K562 (cell line): Measurements from ENCODE around the gene ADORA2B. TPM values are rescaled to one million over a fixed set of nuclear protein-coding genes. Genes with fewer than 3 reads are reported as not detected.
A peak's percentile ranks its signal among the peaks of the same experiment; 100 is the strongest.

ENCODE experiments used
- ATAC-seq: fragments of 200-7000 bp; cut with Tn5 transposase; 3 replicates; pipeline ENCODE4 v1.9.1; 2020; ENCODE audit warnings: moderate library complexity
- BruUV-seq: library from RNA; stranded (reverse); fragments of 400-500 nt; replicated peaks from 2 replicates; lab custom pipeline; 2021; lab: Mats Ljungman, UMichigan
- CTCF ChIA-PET: fragments of 300-600 bp; formaldehyde crosslinking; extraction: SDS; loops from one replicate; lab custom pipeline; 2021; ENCODE audit warnings: low intra/inter-chr PET ratio; lab: Yijun Ruan, JAX
- POLR2A ChIA-PET: fragments of 300-600, 350-650 bp; sonication (Branson Sonifier 250); formaldehyde crosslinking; extraction: SDS; loops from one replicate; lab custom pipeline; 2021; ENCODE audit warnings: antibody characterized with exemption, inconsistent platforms; lab: Yijun Ruan, JAX
- DNase-seq, 4 experiments: peaks; one replicate each; pipeline versions ENCODE4 v3.0.0 to v3.0.0-alpha.2; 2011 to 2018; ENCODE audit warnings: low spot score in 3 of 4, mixed read lengths in 3 of 4; ENCODE audit errors: extremely low read depth in 1 of 4
- FAIRE-seq: peaks from 2 replicates; lab custom pipeline; 2011; peaks lifted over from hg19 to GRCh38; lab: Jason Lieb, UNC
- H2AFZ ChIP-seq: 2 replicates; pipeline ENCODE4 v1.6.0; 2011; ENCODE audit warnings: low read depth, low read length, control low read depth, inconsistent platforms
- H3K27ac ChIP-seq: fragments of 200-600 bp; 3 replicates; pipeline ENCODE4 v1.8.0; 2011; ENCODE audit warnings: low read depth, mild to moderate bottlenecking, control low read depth, inconsistent platforms, low read length, moderate library complexity, mixed read lengths; ENCODE audit errors: extremely low read depth
- H3K27me3 ChIP-seq, 2 experiments: fragments of 300-600 bp in 1 of 2; 2 replicates in 1 of 2; 3 replicates in 1 of 2; pipeline versions ENCODE4 v1.6.0 to v1.8.0; 2011; ENCODE audit warnings: inconsistent platforms in 2 of 2, low read length in 2 of 2, mild to moderate bottlenecking in 1 of 2, mixed read lengths in 1 of 2, moderate library complexity in 1 of 2; ENCODE audit not compliant: control insufficient read depth in 2 of 2, insufficient read depth in 2 of 2
- H3K36me3 ChIP-seq: fragments of 300-600 bp; 3 replicates; pipeline ENCODE4 v1.8.0; 2011; ENCODE audit warnings: mild to moderate bottlenecking, low read length, inconsistent platforms; ENCODE audit not compliant: control insufficient read depth, insufficient read depth
- H3K4me1 ChIP-seq, 2 experiments: fragments of 200-600 bp in 1 of 2; replicated peaks in 1 of 2; 2 replicates in 1 of 2; 3 replicates in 1 of 2; pipeline versions ENCODE4 v1.5.1 to v1.8.0; 2011; ENCODE audit warnings: inconsistent platforms in 2 of 2, low read length in 2 of 2, mild to moderate bottlenecking in 1 of 2, mixed read lengths in 1 of 2, moderate library complexity in 1 of 2; ENCODE audit not compliant: control insufficient read depth in 2 of 2, insufficient read depth in 2 of 2
- H3K4me2 ChIP-seq: 2 replicates; pipeline ENCODE4 v1.6.1; 2011; ENCODE audit warnings: low read length, control low read depth, inconsistent platforms, mixed read lengths; ENCODE audit not compliant: insufficient read depth
- H3K4me3 ChIP-seq: fragments of 200-600 bp; sonication (generic), shearing (Covaris generic); 2 replicates; pipeline ENCODE4 v1.5.1; 2016; ENCODE audit warnings: control low read depth, inconsistent platforms
- H3K79me2 ChIP-seq: fragments of 200-600 bp; 3 replicates; pipeline ENCODE4 v1.8.0; 2011; ENCODE audit warnings: low read length, inconsistent platforms; ENCODE audit not compliant: control insufficient read depth, insufficient read depth
- H3K9ac ChIP-seq, 2 experiments: 2 replicates each; pipeline versions ENCODE4 v1.6.0 to v1.6.1; 2011; ENCODE audit warnings: low read depth in 2 of 2, low read length in 2 of 2, control low read depth in 1 of 2, inconsistent platforms in 1 of 2, mild to moderate bottlenecking in 1 of 2, mixed read lengths in 1 of 2; ENCODE audit not compliant: insufficient read depth in 1 of 2
- H3K9me1 ChIP-seq: one replicate; pipeline ENCODE4 v1.6.0; 2011; ENCODE audit warnings: inconsistent platforms, mild to moderate bottlenecking, low read length, moderate library complexity; ENCODE audit not compliant: control insufficient read depth, insufficient read depth
- H3K9me3 ChIP-seq: replicated peaks from 2 replicates; pipeline ENCODE4 v1.5.1; 2011; ENCODE audit warnings: low read depth, low read length, inconsistent platforms; ENCODE audit not compliant: control insufficient read depth, insufficient read depth
- H4K20me1 ChIP-seq: replicated peaks from 2 replicates; pipeline ENCODE4 v1.6.1; 2011; ENCODE audit warnings: low read length, inconsistent platforms, mixed read lengths; ENCODE audit not compliant: control insufficient read depth, insufficient read depth
- C11orf30 ChIP-seq: fragments of 450-650 bp; IDR thresholded peaks from 2 replicates; pipeline ENCODE4 v1.6.1; 2016; ENCODE audit warnings: low read depth, mild to moderate bottlenecking
- CTBP1 ChIP-seq: fragments of 450-650 bp; IDR thresholded peaks from 2 replicates; pipeline ENCODE4 v1.6.1; 2016; ENCODE audit warnings: borderline replicate concordance
- DACH1 ChIP-seq: fragments of 450-650 bp; IDR thresholded peaks from 2 replicates; pipeline ENCODE4 v1.6.1; 2018; ENCODE audit not compliant: partially characterized antibody
- DPF2 ChIP-seq: fragments of 450-650 bp; IDR thresholded peaks from 2 replicates; pipeline ENCODE4 v1.6.1; 2016
- NFRKB ChIP-seq: fragments of 450-650 bp; IDR thresholded peaks from 2 replicates; pipeline ENCODE4 v1.6.1; 2016; ENCODE audit warnings: low read depth
- NFXL1 ChIP-seq: fragments of 450-650 bp; formaldehyde crosslinking; IDR thresholded peaks from 2 replicates; pipeline ENCODE4 v1.4.0; 2021; ENCODE audit warnings: mild to moderate bottlenecking
- SRSF7 ChIP-seq: fragments of 200-400 bp; formaldehyde crosslinking; optimal IDR thresholded peaks from 2 replicates; pipeline ENCODE3; 2017; ENCODE audit warnings: mild to moderate bottlenecking, low read depth, low read length
- STAG1 ChIP-seq: sonication (generic); formaldehyde crosslinking; IDR thresholded peaks from 2 replicates; pipeline ENCODE4 v1.5.0; 2020; ENCODE audit warnings: missing genetic modification reagents, borderline replicate concordance
- TEAD2 ChIP-seq: fragments of 450-650 bp; IDR thresholded peaks from 2 replicates; pipeline ENCODE4 v1.6.1; 2016; ENCODE audit warnings: missing genetic modification characterization, control low read depth, missing compliant biosample characterization
- ZNF212 ChIP-seq: fragments of 450-650 bp; formaldehyde crosslinking; IDR thresholded peaks from 2 replicates; pipeline ENCODE4 v1.4.0; 2020; ENCODE audit warnings: mild to moderate bottlenecking
- ZNF23 ChIP-seq: fragments of 250-450 bp; sonication (Bioruptor Pico); IDR thresholded peaks from 2 replicates; pipeline ENCODE4 v1.4.0; 2020; ENCODE audit warnings: mild to moderate bottlenecking
- ZNF316 ChIP-seq: fragments of 450-650 bp; IDR thresholded peaks from 2 replicates; pipeline ENCODE4 v1.6.1; 2016
- WGBS: fragments of 100-300 bp; shearing (Covaris generic); methylation state at CpG from one replicate; pipeline ENCODE4 v1.1.6; 2016; ENCODE audit warnings: low coverage, mixed read lengths; ENCODE audit not compliant: insufficient coverage; ENCODE audit errors: missing lambda C conversion rate; 5-methylcytosine and 5-hydroxymethylcytosine counted together
- in situ Hi-C: fragments of 300-500 bp; cut with MboI; formaldehyde crosslinking; loops from 4 replicates; pipeline ENCODE4 v1.15.0; 2018; ENCODE audit warnings: inconsistent platforms, mixed read lengths
- intact Hi-C: fragments of 100-400 bp; cut with micrococcal nuclease; formaldehyde crosslinking; loops from 2 replicates; pipeline ENCODE4 v1.14.2; 2022
- polyA plus RNA-seq, 8 experiments: library from polyadenylated mRNA; depleted of rRNA in 4 of 8; stranded (reverse) in 5 of 8; unstranded in 3 of 8; fragments of >200 nt; fragmentation: Nextera tagmentation in 2 of 8; fragmentation: Illumina TruSeq in 1 of 8; extraction: Ambion mirVana in 2 of 8; extraction: Trizol in 1 of 8; gene quantifications; 2 replicates each; pipeline versions ENCODE4 v1.2.1 to v1.2.3, GENCODE V29; 2011 to 2014; ENCODE audit warnings: inconsistent platforms in 1 of 8, missing spikeins in 1 of 8
- total RNA-seq, 7 experiments: library from RNA; depleted of rRNA in 6 of 7; stranded (reverse); fragments of >200 nt in 6 of 7; fragmentation: Illumina TruSeq in 2 of 7; extraction: Trizol in 2 of 7; gene quantifications; 2 replicates each; pipeline versions ENCODE4 v1.2.1 to v1.2.3, GENCODE V29; 2011 to 2021; ENCODE audit warnings: low replicate concordance in 1 of 7
- TF ChIP-seq, protein P1 (sequence below): fragments of 250-450 bp; sonication (Bioruptor Pico); IDR thresholded peaks from 2 replicates; pipeline ENCODE4 v1.5.0; 2021
- TF ChIP-seq, protein P2 (sequence below): fragments of 250-450 bp; sonication (Bioruptor Pico); IDR thresholded peaks from 2 replicates; pipeline ENCODE4 v1.5.0; 2020; ENCODE audit warnings: mild to moderate bottlenecking

ADORA2B gene
- total and polyA plus RNA-seq, 9 of the 15 experiments (the other 6 are each of a cell fraction or from before 2014, with no cell fraction given): 6.4 to 16.6 (median 10.5) TPM

DNA sequence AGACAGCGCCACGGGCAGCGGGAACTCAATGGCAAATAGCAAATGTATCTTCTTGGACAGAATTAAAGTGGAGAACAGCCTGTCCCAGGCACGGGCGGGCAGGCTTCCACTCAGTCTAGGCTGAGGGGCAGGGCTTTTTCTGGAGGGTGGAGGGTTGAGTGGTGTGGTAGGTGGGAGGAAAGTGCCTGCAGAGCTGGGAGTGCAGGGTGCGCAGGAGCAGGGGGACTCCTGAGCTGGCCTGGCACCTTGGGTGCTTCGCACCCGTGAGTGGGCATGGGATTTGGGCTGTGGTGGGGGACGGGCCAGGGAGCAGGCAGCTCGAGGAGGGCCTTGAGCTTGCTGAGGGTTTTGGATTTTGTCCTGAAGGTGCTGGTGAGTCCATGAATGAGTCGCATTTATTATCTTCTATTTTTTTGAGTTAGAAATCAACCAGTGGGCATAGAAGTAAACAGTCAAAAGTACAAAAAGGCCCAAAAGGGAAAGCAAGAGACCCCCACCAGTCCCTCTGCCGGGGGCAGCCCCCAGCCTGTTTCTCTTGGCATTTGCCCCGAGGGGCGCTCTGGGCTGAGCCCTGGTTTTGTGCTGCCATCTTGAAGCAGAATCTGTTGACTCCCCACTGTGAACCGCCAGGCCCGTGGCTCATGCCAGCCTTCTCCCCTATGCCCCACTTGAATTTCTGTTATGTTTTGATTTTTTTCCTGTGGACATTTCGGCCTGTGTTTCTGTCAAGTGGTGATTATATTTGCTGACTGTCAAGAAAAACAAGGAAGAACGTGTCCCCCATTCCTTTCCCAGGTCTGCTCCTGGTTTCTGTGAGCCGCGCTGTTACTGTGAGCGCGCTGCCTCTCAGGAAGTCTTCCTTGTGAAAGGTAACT, 8.2 kb downstream of the ADORA2B start:
- no peak overlapping the region for H3K4me2 ChIP-seq
- TF ChIP-seq ZNF23 (CRISPR knock-in tag) (no peak), ZNF316 (peak; percentile 65), C11orf30 (peak; percentile 61)
- H3K9me1 ChIP-seq: no peaks in the 10 kb centered on the region
- no peaks in the 10 kb centered on the region for H3K9me3 ChIP-seq
- H3K27ac ChIP-seq: no peak overlapping the region; the same call in 2 of the 3 replicates
- H3K4me1 ChIP-seq: peaks cover 22 to 42% of the 10 kb centered on the region in 2 experiments
- ATAC-seq (no peak), FAIRE-seq (no peak), DNase-seq (no peak)
- intact Hi-C loops: no loop called here
- H2AFZ ChIP-seq: no peak overlapping the region
- WGBS: 77% methylated on average over 16 of the region's 22 CpGs
- no peaks in the 10 kb centered on the region for H3K27me3 ChIP-seq
- BruUV-seq: no TSS peak
- ChIA-PET POLR2A (no interaction called here), CTCF (no interaction called here)
- H3K9ac ChIP-seq: no peak overlapping the region
- in situ Hi-C loops: loop anchor here (25.0 kb wide), 1 partner anchor 691 kb away; the partner anchor contains the start of gene PMP22
- H3K79me2 ChIP-seq: peaks cover 36% of the 10 kb centered on the region
- no peak overlapping the region for H3K4me3 ChIP-seq
- peaks cover 5% of the 10 kb centered on the region; the same call in 1 of the 2 replicates for H4K20me1 ChIP-seq
- peaks cover 7% of the 10 kb centered on the region; the same call in 2 of the 3 replicates for H3K36me3 ChIP-seq

DNA sequence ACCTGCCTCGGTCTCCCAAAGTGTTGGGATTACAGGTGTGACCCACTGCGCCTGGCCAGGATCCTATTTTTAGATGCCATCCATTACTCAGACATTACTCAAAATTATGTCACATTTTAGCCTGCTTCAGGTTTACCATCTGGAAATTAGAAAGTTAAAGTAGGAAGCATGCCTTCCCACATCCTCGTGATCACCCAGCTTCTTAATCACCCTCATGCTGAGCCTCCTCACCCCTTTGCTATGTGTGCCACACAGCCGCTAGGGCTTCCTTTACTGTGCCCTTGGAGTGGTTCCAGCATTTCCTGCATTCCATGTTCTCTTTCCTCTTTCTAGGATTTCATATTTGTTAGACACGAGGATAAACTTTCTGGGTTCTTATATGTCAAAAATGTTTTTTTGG, 9.3 kb downstream of the ADORA2B start:
- Histone ChIP-seq H3K9me3 (no peaks in the 10 kb centered on the region), H3K4me2 (no peak overlapping the region), H3K79me2 (peaks cover 32% of the 10 kb centered on the region), H3K36me3 (peaks cover 7% of the 10 kb centered on the region; the same call in 2 of the 3 replicates), H3K9me1 (no peaks in the 10 kb centered on the region), H3K4me3 (no peak overlapping the region), H2AFZ (no peak overlapping the region), H4K20me1 (peaks cover 5% of the 10 kb centered on the region; the same call in 1 of the 2 replicates), H3K9ac (no peak overlapping the region), H3K27me3 (no peaks in the 10 kb centered on the region), H3K4me1 (peaks cover 29 to 45% of the 10 kb centered on the region in 2 experiments), H3K27ac (no peak overlapping the region)
- BruUV-seq: no TSS peak
- WGBS: 94% methylated on average over 4 of the region's 5 CpGs
- DNase-seq: no peak
- intact Hi-C loops (no loop called here), in situ Hi-C loops (loop anchor here (25.0 kb wide), 1 partner anchor 692 kb away; the partner anchor contains the start of gene PMP22)
- no peak for TF ChIP-seq ZNF212
- TF ChIP-seq SRSF7: no peak
- TF ChIP-seq DACH1: no peak
- TF ChIP-seq, protein P1, sequence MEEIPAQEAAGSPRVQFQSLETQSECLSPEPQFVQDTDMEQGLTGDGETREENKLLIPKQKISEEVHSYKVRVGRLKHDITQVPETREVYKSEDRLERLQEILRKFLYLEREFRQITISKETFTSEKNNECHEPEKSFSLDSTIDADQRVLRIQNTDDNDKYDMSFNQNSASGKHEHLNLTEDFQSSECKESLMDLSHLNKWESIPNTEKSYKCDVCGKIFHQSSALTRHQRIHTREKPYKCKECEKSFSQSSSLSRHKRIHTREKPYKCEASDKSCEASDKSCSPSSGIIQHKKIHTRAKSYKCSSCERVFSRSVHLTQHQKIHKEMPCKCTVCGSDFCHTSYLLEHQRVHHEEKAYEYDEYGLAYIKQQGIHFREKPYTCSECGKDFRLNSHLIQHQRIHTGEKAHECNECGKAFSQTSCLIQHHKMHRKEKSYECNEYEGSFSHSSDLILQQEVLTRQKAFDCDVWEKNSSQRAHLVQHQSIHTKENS: no peak
- no peak for TF ChIP-seq DPF2
- no peak for TF ChIP-seq NFXL1 (CRISPR knock-in tag)
- TF ChIP-seq STAG1 (CRISPR knock-in tag): no peak
- no peak for TF ChIP-seq TEAD2
- TF ChIP-seq, protein P2, sequence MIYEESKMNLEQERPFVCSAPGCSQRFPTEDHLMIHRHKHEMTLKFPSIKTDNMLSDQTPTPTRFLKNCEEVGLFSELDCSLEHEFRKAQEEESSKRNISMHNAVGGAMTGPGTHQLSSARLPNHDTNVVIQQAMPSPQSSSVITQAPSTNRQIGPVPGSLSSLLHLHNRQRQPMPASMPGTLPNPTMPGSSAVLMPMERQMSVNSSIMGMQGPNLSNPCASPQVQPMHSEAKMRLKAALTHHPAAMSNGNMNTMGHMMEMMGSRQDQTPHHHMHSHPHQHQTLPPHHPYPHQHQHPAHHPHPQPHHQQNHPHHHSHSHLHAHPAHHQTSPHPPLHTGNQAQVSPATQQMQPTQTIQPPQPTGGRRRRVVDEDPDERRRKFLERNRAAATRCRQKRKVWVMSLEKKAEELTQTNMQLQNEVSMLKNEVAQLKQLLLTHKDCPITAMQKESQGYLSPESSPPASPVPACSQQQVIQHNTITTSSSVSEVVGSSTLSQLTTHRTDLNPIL (CRISPR knock-in tag): no peak
- no peak for TF ChIP-seq NFRKB
- TF ChIP-seq CTBP1: no peak
- ATAC-seq: no peak
- ChIA-PET CTCF (no interaction called here), POLR2A (no interaction called here)
- no peak for FAIRE-seq
